HT-29 (cell line): ENCODE data around the gene PATZ1. TPM values are rescaled to one million over a fixed set of nuclear protein-coding genes. Genes with fewer than 3 reads are reported as not detected.
A peak's percentile ranks its signal among the peaks of the same experiment; 100 is the strongest.
"Not testable (repeated sequence)": the region's sequence is repeated elsewhere in the genome, so short reads cannot be mapped to it uniquely, and the experiment has no call there.

ENCODE experiments used
- DNase-seq: peaks from one replicate; pipeline ENCODE4 v3.0.0-alpha.2; 2015; ENCODE audit warnings: low spot score
- total RNA-seq: library from RNA; depleted of rRNA; stranded (reverse); fragments of >200 nt; shearing (Covaris generic); gene quantifications from 2 replicates; pipeline ENCODE4 v1.2.3, GENCODE V29; 2014; rRNA removed

The PATZ1 gene, protein sequence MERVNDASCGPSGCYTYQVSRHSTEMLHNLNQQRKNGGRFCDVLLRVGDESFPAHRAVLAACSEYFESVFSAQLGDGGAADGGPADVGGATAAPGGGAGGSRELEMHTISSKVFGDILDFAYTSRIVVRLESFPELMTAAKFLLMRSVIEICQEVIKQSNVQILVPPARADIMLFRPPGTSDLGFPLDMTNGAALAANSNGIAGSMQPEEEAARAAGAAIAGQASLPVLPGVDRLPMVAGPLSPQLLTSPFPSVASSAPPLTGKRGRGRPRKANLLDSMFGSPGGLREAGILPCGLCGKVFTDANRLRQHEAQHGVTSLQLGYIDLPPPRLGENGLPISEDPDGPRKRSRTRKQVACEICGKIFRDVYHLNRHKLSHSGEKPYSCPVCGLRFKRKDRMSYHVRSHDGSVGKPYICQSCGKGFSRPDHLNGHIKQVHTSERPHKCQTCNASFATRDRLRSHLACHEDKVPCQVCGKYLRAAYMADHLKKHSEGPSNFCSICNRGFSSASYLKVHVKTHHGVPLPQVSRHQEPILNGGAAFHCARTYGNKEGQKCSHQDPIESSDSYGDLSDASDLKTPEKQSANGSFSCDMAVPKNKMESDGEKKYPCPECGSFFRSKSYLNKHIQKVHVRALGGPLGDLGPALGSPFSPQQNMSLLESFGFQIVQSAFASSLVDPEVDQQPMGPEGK
- 42.8 and 44.2 TPM in 2 replicates for total RNA-seq

DNA sequence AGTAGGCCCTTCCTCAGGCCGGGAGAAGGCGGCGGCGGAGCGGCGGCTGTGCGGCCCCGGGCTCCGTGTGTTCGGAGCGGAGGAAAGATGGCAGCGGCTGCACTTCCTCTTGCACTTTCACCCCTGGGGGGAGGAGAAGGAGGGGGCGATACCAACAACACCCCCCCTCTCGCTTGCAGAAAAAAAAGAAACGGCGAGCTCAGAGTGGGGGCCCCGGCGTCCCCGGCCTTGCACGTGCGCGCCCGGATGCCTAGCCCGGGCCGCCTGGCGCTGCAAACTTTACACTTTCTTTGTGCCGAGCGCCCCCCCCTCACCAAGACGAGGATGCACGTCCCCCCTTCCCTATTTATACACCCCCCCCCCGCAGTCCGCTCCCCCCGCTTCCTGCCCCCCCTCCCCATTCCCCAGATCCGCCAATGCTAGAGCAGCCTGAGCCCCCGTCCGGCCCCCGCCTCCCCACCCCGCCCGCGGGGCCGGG, at the start of gene PATZ1:
Gene PATZ1, minus strand, starts transcription at position 92 of the 478 bp plus-strand sequence. CDS start 744 bp downstream, outside the sequence.
- DNase-seq, result peak; percentile 59

DNA sequence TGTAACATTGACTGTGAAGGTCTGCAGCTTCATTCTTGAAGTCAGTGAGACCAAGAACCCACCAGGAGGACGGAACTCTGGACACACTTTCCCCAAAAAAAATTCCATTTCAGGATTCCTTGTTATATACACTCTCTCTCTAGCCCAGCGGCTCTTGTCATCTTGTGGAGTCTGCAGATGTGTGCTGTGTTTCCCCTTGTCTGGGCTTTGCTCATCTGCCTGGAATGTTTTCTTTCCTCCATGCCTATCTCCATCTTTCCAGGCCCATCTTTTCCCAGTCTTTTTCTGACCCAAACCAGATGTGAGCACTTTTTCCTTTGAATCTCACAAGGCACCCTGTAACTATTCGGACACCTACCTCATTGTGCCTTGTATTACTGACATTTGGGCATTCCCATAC, 48.2 kb upstream of the PATZ1 start:
- DNase-seq, result no peak

DNA sequence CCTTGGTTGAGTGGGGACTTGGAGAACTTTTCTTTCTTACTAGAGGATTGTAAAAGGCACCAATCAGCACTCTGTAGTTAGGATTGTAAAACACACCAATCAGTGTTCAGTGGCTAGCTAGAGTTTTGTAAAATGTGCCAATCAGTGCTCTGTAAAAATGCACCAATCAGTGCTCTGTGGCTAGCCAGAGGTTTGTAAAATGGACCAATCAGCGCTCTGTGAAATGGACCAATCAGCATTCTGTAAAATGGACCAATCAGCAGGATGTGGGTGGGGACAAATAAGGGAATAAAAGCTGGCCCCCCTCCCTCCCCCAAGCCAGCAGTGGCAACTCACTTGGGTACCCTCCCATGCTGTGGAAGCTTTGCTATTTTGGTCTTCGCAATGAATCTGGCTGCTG, 47.7 kb upstream of the PATZ1 start:
- DNase-seq, result no peak

DNA sequence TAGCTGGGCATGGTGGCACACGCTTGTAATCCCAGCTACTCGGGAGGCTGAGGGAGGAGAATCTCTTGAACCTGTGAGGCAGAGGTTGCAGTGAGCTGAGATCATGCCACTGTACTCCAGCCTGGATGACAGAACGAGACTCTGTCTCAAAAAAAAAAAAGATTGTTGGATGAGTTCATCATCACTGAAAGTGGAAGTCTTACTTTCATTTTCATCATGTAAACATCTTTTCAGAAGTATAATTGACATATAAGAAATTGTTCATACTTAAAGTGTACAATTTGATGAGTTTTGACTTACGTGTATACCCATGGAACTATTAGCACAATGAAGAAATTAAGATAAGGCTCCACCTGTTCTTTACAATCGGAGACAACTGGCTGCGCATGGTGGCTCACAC, 32.5 kb upstream of the PATZ1 start:
- not testable (repeated sequence) for DNase-seq

DNA sequence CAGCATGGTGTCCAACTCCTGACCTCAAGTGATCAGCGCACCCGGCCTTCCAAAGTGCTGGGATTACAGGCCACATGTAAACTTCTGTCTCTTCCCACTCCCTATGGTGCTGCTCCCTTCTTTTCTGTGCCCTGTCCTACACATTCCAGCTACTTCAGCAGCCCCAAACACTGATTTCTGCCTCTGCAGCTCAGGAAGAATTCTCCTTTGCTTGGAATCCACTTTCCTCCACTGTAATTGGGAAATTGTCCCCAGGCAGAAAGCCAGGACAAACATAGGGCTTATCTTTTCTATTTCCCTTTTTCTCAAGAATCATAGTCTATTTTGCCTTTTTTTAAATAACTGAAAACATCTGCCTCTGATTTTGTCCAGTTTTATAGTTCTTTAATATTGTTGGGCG, 32.0 kb upstream of the PATZ1 start:
- no peak for DNase-seq

DNA sequence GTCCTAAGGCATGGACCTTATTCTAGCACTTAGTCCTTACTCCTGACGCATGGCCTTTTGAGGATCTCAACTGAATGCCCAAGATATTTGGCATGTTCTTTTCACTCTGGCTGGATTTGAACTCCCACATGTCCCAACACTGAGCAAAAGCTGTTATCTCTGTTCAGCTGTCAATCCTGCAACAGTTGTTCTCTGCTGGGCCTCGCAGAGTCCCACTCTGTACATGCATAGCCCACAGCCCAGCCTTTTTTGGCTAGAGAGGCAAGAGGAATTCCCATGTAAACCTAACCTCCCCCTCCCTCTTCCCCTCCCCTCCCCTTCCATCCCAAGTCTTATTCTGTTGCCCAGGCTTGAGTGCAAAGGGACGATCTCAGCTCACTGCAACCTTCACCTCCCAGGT, 31.5 kb upstream of the PATZ1 start:
- DNase-seq, result no peak

DNA sequence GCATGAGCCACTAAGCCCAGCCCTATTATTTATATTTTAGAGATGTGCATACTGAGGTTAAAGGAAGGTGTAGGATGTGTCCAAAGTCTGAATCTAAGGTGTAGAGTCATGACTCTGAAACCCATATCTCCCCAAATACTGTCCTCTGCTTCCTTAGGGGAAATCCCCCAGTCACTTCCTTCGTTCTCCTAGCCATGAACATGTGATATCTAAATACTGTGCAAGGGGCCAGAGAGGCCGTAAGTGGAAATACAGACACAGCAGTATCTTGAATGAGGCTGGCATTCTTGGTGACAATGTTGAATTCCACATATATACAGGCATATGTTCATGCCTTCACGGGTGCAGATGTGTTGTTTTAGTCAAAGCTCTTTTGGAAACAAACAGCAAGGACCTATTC, 21.3 kb upstream of the PATZ1 start:
- DNase-seq, result no peak

DNA sequence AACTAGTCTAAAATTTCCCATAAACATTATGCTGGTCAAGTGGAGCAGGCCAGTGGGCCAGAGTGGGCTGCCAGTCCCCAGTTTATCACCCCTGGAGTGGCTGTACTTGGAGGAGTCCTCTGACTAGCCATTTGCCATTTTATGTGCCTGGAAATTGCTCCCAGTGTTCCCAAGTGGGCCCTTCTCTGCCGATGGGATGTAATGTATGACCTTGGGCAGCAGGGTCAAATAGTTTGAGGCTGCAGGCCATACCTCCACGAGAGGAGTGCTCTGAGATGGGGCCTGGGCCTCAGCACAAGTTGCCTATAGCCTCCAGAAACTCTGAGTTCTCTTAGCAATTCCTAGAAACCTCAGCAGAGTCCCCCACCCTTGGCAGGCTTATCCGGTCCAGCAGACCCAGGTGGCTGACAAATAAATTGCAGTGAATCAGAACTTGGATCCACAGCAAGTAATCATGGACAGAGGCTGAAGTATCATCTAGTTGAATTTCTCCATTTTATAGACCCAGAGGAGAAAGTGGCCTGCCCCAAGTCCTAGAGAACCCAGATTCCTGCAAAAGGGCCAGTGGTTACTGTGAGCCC, 17.8 kb upstream of the PATZ1 start:
- no peak for DNase-seq

DNA sequence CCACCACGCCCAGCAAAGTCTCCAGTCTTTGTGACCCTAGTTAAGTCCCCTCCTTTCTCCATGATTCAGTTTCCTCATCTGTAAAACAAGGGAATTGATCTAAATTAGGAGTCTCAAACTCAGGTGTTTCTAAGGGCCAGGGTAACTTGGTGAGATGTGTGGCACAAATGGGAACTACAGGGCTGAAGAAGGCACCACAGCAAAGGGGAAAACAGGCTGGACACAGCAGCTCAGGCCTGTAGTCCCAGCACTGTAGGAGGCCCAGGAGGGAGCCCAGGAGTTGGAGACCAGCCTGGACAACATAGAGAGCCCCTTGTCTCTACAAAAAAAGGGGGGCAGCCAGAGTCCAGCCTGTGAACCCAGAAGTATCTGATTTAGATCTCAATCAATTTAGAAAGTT, 15.6 kb upstream of the PATZ1 start:
- DNase-seq, result no peak

DNA sequence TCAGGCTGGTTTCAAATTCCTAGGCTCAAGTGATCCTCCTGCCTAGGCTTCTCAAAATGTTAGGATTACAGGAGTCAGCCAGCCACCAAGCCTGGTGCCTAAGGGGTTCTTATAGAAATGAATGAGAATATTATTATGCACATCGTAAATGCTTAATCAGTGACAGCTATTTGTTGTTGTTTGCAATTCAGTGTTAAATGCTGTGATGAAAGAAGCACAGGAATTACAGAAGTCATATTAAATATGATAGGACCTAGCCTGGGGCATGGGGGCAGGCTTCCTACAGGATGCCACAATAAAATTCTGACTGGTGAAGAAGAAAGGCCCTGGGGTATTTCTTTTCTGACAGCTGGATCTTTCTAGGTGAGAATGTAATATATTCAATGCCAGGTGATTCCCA, 13.9 kb upstream of the PATZ1 start:
- no peak for DNase-seq

DNA sequence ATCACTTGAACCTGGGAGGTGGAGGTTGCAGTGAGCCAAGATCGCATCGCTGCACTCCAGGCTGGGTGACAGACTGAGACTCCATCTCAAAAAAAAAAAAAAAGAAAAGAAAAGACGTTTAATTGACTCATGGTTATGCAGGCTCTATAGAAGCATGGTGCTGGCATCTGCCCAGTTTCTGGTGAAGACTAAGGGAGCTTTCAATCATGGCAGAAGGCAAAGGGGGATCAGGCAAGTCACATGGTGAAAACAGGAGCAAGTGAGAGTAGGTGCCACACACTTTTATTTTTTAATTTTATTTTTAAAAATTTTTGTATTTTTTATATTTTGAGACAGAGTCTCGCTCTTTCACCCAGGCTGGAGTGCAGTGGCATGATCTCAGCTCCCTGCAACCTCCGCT, 8.4 kb upstream of the PATZ1 start:
- DNase-seq, result no peak

DNA sequence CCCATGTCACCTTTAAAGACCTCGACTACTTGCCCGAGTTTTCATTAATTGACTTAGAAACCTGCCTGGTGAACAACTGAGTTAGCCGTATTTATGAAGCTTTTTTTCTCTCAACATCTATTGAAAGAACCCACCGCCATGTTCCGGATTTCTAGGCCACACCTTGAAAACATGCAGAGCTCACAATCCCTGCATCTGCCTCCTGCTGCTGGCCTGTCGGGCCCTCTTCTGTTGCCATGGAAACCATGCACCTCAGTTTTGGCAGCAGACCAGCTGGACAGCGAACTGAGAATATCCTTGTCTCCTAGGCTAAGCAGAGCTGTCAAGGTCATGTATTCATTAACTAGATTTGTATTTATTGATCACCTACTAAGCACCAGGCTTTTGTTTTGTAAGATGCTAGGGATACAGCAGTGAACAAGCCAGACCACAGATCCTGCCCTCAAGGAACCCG, 4.3 kb upstream of the PATZ1 start:
- DNase-seq, result peak; percentile 28

DNA sequence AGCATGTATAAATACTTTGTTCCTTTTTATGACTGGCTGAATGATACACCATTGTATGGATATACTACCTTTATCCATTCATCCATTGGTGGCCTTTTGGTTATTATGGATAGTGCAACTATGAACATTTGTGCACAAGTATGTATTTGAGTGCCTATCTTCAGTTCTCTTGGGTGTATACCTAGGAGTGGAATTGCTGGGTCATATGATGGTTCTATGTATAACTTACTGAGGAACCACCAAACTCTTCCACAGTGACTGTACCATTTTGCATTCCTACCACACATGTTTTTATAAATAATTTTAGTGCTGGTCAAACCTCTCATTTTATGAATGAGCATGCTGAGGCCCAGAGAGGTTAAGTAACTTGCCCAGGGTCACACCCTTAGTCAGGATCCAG, 3.8 kb upstream of the PATZ1 start:
- no peak for DNase-seq

DNA sequence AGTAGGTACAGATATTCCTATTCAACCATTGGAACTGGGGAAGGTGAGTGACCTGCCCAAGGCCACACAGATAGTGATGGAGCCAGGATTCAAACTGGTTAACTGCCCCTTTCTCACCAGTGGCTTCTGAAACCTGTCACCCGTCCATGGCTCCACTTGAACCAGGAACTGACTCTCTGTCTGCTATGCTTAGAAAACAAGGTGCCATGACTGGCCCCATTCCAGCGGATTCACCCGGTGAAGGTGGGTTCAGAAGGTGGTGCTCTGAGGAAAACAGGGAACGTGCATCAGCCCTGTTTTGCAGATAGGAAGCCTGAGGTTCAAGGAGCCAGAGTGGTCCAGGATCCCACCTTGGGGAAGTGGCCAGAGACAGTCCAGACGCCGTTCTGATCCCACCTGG, 2.6 kb upstream of the PATZ1 start:
- no peak for DNase-seq

DNA sequence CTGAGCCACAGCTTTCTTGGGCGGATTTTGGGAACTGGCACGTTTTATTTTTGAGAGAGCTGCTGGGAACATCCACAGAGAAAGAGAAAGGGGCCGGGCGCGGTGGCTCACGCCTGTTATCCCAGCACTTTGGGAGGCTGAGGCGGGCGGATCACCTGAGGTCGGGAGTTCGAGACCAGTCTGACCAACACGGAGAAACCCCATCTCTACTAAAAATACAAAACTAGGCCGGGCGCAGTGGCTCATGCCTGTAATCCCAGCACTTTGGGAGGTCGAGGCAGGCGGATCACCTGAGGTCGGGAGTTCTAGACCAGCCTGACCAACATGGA, 1.8 kb upstream of the PATZ1 start:
- not testable (repeated sequence) for DNase-seq

DNA sequence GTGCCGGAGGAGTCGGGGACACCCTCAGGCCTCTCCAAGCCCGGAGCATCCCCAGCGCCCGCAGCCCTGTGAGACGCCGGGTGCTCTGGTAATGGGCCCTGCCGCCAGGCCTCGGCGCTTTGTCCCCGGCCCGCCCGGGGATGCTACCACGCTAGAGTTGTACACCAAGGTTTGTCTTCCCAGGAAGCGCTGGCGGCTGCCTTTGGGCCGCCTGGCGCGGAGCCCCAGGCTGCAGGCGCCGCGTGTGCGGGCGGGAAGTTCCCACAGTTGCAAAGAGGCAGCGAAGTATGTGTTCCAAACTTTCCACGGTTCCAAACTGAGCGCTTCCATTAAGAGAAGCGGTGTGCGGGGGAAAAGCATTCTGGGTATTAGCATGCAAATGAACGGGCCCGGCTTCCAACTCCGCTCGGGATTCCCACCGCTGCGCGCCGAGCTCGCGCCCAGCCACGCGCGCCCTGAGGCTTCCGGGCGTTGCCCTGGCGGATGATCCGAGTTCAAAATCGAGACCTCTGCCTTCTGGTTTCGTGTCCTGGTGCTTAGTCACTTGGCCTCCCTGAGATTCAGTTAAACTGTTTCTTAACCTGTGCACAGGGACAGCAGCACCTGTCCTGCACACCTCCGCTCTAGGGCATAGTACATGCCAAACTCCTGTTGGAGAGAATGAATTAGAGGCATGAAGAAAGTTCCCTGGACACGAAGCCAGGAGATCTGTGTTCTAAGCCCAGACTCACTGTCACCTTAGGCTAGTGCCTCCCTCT, 1.3 kb upstream of the PATZ1 start:
- peak; percentile 61 for DNase-seq

DNA sequence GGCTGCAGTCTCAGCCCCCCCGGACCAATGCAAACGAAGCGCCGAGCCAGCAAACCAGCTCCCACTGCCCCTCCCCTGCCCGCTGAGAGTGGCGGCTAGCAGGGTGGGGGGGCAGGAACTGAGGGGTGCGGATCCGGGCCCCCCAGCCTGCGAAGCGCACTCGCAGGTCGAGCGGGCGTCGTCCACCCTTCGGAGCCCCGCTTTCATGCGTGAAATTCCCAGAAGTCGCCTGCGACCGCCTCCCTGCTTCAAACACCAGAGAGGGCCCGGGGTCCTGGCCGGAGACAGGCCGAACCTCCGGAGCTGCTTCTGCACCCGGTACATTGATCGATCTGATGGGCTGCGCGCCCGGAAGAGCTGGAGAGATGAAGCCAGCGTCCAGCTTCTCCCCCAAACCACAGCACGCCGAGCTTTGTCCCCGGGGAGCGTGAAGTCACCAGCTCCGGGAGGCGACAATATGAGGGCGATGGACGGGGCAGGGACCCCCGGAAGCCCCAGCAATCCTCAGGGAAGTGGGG, 646 bp upstream of the PATZ1 start:
- peak; percentile 40 for DNase-seq

DNA sequence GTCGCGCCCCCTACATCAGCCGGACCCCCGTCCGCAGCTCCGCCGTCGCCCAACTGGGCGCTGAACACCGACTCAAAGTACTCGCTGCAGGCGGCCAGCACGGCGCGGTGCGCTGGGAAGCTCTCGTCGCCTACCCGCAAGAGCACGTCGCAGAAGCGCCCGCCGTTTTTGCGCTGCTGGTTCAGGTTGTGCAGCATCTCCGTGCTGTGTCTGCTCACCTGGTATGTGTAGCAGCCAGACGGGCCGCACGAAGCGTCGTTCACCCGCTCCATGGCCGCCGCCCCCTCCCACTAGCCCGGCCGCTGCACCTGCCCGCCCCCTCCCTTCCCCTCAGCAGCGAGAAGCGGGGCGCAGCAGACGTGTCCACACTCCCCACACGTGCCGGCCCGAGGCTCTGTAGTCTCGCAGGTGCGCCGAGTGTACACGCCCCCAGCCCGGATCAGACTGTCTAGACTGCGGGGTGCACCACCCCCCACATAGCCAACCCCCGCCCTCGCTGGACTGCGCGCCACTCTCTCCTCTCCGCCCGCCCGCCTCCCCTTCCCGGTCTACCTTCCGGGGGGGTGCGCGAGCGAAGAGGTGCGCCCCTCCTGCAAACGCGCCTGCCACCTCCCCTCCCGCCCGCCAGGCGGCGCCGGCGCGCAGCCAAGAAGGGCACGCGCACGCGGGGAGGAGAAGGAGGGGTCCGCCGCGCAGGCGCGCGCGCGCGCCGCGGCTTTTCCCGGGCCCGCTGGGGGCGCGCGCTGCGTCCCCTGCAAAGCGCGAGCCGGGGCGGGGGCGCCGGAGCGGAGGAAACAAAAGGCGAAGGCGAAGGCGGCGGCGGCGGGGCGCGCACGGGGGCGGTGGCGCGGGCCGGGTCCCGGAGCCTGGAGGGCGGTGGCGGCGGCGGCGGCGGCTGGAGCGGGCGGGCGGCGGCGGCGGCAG, 553 bp downstream of the PATZ1 start:
- DNase-seq, result peak; percentile 74

DNA sequence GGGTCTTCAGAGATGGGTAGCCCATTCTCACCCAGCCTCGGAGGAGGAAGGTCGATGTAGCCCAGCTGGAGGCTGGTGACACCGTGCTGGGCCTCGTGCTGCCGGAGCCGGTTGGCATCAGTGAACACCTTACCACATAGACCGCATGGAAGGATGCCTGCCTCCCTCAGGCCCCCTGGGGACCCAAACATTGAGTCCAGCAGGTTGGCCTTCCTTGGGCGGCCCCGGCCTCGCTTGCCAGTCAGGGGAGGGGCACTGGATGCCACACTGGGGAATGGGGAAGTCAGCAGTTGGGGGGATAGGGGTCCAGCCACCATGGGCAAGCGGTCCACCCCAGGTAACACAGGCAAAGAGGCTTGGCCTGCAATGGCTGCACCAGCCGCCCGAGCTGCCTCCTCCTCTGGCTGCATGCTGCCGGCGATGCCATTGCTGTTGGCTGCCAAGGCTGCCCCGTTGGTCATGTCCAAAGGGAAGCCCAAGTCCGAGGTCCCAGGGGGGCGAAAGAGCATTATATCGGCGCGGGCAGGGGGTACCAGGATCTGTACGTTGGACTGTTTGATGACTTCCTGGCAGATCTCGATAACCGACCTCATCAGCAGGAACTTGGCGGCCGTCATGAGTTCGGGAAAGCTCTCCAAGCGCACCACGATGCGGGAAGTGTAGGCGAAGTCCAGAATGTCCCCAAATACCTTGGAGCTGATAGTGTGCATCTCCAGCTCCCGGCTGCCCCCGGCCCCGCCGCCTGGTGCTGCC, 1.4 kb downstream of the PATZ1 start:
- DNase-seq, result peak; percentile 42

DNA sequence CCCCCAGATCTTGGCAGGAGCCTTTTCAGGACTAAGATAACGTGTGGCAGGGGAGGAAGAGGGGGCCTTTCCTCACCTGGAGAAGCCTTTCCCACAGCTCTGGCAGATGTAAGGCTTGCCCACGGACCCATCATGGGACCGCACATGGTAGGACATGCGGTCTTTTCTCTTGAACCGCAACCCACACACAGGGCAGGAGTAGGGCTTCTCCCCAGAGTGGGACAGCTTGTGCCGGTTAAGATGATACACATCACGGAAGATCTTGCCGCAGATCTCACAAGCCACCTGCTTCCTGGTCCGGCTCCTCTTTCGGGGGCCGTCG, 1.9 kb downstream of the PATZ1 start:
- peak; percentile 30 for DNase-seq
